Mucosa of stomach (tissue), 1 donor: ENCODE results near the gene ZNF205.

ENCODE experiments used
- H3K27me3 ChIP-seq: one replicate; pipeline ENCODE4 v1.7.0; 2013; ENCODE audit warnings: mild to moderate bottlenecking, low read length; ENCODE audit not compliant: control insufficient read depth, insufficient read depth
- H3K36me3 ChIP-seq: one replicate; pipeline ENCODE4 v1.7.0; 2013; ENCODE audit warnings: low read length; ENCODE audit not compliant: control insufficient read depth, insufficient read depth
- H3K4me1 ChIP-seq: one replicate; pipeline ENCODE4 v1.7.0; 2013; ENCODE audit warnings: mild to moderate bottlenecking, low read length; ENCODE audit not compliant: control insufficient read depth, insufficient read depth
- H3K4me3 ChIP-seq: one replicate; pipeline ENCODE4 v1.7.0; 2013; ENCODE audit warnings: low read length
- H3K9ac ChIP-seq: one replicate; pipeline ENCODE4 v1.7.0; 2013; ENCODE audit warnings: mild to moderate bottlenecking, low read length, moderate library complexity
- H3K9me3 ChIP-seq: one replicate; pipeline ENCODE4 v1.7.0; 2013; ENCODE audit warnings: mild to moderate bottlenecking, low read length, moderate library complexity; ENCODE audit not compliant: control insufficient read depth
- donor health status: Pancreatic carcinoma.

ZNF205 gene

DNA sequence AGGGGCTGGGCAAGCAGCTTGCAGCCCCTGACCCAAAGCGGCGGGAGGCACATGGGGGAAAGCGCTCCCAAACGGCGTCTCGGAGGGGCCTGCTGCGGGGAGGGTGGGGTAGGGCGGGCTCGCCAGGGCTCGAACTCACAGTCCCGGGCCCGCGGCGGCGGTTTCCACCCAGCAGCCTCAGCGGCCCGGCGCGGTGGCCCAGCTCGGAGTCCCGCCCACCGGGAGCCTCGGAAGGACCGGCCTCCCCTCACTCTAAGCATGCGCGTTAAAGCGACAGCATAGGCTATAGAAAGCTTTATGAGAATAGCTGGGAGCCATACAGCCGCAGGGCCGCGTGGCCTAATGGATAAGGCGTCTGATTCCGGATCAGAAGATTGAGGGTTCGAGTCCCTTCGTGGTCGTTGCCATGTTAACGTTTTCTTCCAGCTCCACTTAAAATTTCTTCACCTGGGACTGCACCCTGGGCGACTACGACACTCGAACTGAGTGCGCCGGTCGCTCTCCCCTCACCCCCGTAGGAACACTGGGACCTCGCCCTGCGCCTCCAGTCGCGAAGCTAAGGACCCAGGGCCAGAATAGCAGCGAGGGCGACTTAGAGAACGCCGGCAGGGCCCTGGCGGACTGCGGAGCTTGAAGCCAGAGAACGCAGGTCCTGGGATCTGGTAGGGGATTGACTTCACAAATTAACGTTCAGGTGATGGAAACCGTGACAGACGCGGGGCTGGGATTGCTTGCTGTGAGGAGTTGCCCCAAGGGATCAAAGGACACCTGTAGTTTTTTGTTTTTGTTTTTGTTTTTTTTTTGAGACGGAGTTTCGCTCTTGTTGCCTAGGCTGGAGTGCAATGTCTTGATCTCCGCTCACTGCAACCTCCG is 38.2 kb downstream of the ZNF205 start:
- Histone ChIP-seq H3K36me3 (no peaks in the 10 kb centered on the region), H3K9ac (peak overlapping the region; percentile 81), H3K4me3 (peak overlapping the region; percentile 77), H3K27me3 (no peaks in the 10 kb centered on the region), H3K9me3 (no peaks in the 10 kb centered on the region), H3K4me1 (peaks cover 9% of the 10 kb centered on the region)

DNA sequence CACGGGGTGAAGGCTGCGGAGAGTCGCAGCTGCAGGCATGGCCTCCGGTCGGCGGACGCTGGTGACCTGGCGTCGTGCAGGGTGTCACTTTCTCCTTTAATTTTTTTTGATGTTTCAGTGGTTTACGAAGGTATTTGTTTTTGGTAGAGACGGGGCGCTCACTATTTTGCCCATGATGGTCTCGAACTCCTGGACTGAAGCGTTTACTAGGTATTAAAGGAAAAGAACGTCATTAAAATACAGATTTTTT is 39.6 kb downstream of the ZNF205 start:
- Histone ChIP-seq H3K4me3 (no peak overlapping the region), H3K27me3 (no peaks in the 10 kb centered on the region), H3K4me1 (peaks cover 9% of the 10 kb centered on the region), H3K36me3 (no peaks in the 10 kb centered on the region), H3K9ac (peak overlapping the region; percentile 11), H3K9me3 (no peaks in the 10 kb centered on the region)

DNA sequence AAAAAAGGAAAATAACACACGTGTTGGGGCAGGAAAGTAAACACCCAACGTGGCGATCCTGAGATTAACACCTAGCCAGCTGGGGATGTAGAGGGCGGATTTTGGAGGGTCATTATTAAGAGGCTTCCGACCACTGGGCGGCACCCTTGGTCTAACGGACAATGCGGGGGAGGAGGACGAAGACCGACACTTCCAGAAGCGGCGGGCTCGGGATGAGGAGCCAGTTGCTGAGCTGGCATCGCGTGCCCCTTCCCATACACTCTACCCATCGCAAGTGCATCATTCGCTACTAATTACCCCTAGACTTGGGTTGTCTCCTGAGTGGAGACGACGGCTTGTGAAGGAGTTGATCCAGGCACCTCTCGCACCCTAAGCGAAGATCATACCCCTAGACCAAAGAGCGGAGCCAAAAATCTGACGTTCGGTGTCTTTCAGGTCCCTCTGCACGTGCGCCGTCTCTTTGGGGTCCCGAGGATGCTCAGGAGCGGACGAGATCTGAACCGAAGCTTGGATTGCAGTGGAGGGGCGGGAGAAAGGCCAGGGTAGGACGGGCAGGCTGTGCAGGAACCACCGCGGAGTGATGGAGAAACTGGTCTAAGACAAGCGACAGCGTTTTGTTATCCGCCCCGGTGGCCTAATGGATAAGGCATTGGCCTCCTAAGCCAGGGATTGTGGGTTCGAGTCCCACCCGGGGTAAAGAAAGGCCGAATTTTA is 40.0 kb downstream of the ZNF205 start:
- Histone ChIP-seq H3K4me1 (peaks cover 10% of the 10 kb centered on the region), H3K27me3 (no peaks in the 10 kb centered on the region), H3K4me3 (no peak overlapping the region), H3K36me3 (no peaks in the 10 kb centered on the region), H3K9me3 (no peaks in the 10 kb centered on the region), H3K9ac (peak overlapping the region; percentile 11)

DNA sequence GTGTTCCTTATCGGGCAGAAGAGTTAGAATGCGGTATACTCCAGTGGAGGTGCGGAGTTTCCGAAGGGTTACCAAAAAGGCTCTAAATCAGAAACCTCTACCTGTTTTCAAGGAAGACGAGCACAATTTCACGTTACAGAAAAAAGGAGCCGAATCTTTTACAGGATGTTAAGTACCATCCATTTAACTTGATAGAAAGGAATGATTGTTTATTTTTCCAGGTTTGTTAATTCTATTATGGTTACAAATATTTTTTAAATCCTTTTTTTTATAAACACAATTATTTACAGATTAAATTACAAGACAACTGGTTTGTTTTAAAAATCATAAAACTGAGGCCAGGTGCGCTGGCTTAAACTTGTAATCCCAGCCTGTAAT is 40.6 kb downstream of the ZNF205 start:
- Histone ChIP-seq H3K9ac (peak overlapping the region; percentile 11), H3K4me3 (no peak overlapping the region), H3K27me3 (no peaks in the 10 kb centered on the region), H3K4me1 (peaks cover 13% of the 10 kb centered on the region), H3K36me3 (no peaks in the 10 kb centered on the region), H3K9me3 (no peaks in the 10 kb centered on the region)

DNA sequence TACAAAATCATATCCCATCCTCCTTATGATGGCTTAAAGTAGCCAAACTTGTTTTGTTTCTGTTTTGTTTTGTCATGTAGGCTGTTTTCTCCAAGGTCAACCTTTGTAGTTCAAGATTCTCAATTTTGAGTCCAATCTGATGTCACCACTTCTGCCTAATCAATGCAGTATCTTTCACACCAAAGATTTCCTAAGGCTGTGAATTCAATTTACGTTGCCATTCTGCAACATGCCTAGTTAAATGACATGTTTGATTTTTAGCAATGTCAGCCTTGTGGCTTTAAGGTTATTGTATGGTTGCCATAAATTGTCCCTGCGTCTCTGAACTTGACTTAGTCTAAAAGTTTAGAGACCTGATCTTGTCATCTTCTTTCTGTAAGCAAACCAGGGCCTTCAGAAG is 42.8 kb downstream of the ZNF205 start:
- Histone ChIP-seq H3K9ac (no peak overlapping the region), H3K9me3 (no peaks in the 10 kb centered on the region), H3K36me3 (no peaks in the 10 kb centered on the region), H3K27me3 (peaks cover 3% of the 10 kb centered on the region), H3K4me1 (peaks cover 13% of the 10 kb centered on the region), H3K4me3 (no peak overlapping the region)

DNA sequence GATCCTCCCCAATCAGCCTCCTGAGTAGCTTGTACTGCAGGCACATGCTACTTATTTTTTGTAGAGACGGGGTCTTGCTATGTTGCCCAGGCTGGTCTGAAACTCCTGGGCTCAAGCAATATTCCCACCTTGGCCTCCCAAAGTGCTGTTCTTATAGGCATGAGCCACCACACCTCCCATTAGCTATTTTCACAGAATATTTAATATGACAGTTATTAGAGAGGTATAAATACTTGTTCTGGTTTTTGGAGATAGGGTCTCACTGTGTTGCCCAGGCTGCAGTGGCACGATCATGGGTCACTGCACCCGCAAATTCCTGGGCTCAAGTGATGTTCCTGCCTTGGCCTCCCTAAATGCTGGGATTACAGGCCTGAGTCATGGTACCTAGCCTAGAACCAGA is 43.6 kb downstream of the ZNF205 start:
- H3K9ac ChIP-seq = no peak overlapping the region
- peaks cover 6% of the 10 kb centered on the region for H3K27me3 ChIP-seq

DNA sequence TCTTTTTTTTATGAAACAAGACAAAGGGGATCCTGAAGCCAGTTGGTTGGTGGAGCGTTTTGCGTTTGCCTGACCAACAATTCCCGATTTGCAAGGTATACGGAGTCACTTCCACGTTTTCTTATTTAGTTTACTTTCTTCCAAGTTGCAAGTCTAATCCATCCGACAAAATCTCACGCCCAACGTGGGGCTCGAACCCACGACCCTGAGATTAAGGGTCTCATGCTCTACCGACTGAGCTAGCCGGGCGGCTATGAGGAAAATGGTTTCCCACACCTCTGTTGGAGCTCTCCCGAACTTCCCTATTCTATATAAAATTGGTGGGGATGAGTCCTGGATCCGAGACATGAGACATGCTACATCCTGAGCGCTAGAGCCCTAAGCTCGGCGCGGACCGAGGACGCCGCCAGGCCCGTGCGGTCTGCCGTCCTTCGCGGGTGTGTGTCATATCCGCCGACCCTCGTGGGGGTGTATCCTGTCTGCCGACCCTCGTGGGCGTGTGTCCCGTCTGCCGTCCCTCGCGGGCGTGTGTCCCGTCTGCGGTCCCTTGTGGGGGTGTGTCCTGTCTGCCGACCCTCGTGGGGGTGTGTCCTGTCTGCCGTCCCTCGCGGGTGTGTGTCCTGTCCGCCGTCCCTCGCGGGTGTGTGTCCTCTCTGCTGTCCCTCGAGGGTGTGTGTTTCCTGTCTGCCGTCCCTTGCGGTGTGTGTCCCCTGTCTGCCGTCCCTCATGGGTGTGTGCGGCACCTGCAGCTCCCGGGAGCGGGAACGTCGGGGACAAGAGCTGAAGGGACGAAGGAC is 45.0 kb downstream of the ZNF205 start:
- H3K9ac ChIP-seq = peak overlapping the region; percentile 83
- peak overlapping the region; percentile 71 for H3K4me3 ChIP-seq
- H3K9me3 ChIP-seq = no peaks in the 10 kb centered on the region
- peaks cover 7% of the 10 kb centered on the region for H3K4me1 ChIP-seq
- H3K36me3 ChIP-seq = no peaks in the 10 kb centered on the region
- H3K27me3 ChIP-seq = peaks cover 6% of the 10 kb centered on the region

More for the DNA sequence above, 43.6 kb downstream of the ZNF205 start:
- Histone ChIP-seq H3K4me1 (peaks cover 13% of the 10 kb centered on the region), H3K9me3 (no peaks in the 10 kb centered on the region), H3K36me3 (no peaks in the 10 kb centered on the region), H3K4me3 (no peak overlapping the region)

DNA sequence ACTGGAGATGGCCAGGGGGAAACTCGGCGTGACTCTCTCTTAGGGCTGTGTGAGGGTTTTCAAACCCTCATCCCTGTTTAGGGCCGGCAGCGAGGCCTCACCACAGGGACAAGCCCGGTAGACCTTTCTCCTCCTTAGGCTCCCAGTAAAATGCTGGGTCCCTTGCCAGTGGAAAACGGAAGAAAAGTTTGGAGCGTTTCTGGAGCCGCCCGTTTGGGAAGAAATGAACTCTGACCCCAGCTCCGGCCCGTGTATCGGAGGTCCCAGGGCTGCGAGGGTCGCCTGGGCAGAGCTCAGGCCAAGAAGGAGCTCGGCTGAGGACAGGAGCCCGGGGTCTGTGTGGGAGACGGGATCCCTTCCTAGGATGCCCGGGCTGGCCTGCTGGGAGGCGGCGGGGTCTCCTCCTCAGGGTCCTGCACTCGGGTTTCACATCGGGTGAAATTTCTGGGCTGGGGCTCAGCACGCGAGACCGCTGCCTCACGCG is 45.7 kb downstream of the ZNF205 start:
- no peaks in the 10 kb centered on the region for H3K9me3 ChIP-seq
- H3K4me3 ChIP-seq = peak overlapping the region; percentile 71
- peaks cover 6% of the 10 kb centered on the region for H3K27me3 ChIP-seq
- H3K9ac ChIP-seq = peak overlapping the region; percentile 83
- peaks cover 5% of the 10 kb centered on the region for H3K4me1 ChIP-seq
- H3K36me3 ChIP-seq = no peaks in the 10 kb centered on the region

DNA sequence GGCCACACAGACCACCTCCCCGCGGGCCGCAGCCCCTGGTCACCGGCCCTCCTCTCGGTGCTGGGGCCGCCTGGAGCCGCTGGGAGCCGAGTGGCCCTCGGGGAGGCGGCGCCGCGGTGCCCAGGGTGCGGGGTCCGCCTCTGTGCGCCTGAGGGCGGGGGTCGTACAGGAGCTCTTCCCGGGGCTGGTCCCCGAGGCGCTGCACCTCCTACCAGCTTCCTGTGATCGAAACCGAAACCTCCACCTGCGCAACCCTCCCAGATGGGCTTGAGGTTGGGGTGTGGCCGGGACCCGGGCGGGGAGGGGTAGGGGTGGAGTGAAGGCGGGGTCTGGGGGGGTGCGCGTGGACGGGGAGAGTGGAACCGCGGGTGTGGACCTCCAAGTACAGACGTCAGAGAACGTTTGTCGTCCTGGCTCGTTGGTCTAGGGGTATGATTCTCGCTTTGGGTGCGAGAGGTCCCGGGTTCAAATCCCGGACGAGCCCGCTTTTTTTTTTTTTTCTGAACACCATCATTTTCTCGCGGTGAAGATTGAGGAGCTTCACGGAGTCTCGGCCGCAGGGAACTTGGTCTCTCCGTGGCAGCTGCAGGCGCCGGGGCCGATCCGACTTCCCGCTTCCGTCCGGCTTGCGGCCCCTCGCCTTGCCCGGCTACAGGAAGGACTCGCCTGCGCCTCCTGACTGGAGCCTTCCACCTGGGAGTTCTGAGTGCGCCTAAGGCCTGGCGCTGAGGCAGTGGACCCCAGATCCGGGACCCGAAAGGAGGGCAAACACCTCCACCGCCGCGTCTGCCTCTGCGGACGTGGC is 46.3 kb downstream of the ZNF205 start:
- peak overlapping the region; percentile 71 for H3K4me3 ChIP-seq

DNA sequence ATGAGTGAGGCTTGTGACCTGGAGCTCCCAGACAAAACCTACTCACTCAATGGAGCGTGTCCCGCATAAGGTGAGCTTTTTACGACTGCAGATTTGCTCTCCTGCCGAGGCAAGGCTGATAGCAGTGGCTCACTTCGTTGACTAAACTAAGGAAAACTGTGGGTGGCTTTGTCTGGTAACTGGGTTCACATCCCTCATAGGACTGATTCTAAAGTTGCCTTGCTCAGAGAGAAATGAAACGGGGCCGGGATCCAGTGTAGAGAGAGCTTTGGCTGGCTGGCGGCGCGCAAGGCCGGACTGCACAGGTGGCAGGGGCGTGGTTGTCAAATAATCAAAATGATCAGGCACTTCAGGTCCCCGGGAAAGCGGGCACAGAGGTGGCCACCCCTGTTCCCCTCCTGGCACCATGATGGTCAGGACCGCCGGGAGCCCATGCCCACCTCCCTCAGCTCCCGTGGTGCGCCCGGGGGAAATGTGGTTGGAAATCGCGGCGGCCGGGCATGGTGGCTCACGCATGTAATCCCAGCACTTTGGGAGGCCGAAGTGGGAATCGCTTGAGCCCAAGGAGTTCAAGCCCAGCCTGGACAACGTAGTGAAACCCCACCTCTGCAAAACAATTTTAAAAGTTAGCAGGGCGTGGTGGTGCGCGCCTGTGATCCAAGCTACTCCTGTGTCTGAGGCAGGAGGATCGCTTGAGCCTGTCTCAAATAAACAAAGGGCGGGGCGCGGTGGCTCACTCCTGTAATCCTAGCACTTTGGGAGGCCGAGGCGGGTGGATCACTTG is 49.0 kb downstream of the ZNF205 start:
- Histone ChIP-seq H3K9me3 (no peaks in the 10 kb centered on the region), H3K36me3 (no peaks in the 10 kb centered on the region), H3K4me1 (peaks cover 5% of the 10 kb centered on the region), H3K4me3 (no peak overlapping the region), H3K27me3 (peaks cover 11% of the 10 kb centered on the region), H3K9ac (no peak overlapping the region)

More for the DNA sequence above, 46.3 kb downstream of the ZNF205 start:
- Histone ChIP-seq H3K36me3 (no peaks in the 10 kb centered on the region), H3K9me3 (no peaks in the 10 kb centered on the region), H3K4me1 (peaks cover 5% of the 10 kb centered on the region), H3K9ac (peak overlapping the region; percentile 83), H3K27me3 (peaks cover 6% of the 10 kb centered on the region)
